GM23338 (cell line): Measurements from ENCODE around the gene GNB3. TPM values are rescaled to one million over a fixed set of nuclear protein-coding genes. Genes with fewer than 3 reads are reported as not detected.

ENCODE experiments used
- ATAC-seq: fragments of 200-7000 bp; cut with Tn5 transposase; 3 replicates; pipeline ENCODE4 v1.9.1; 2020
- DNase-seq: peaks from one replicate; pipeline ENCODE4 v3.0.0-alpha.2; 2015; ENCODE audit warnings: low spot score
- H2AFZ ChIP-seq: fragments of 200-600 bp; sonication (generic); 2 replicates; pipeline ENCODE4 v1.8.0; 2016; ENCODE audit warnings: antibody characterized with exemption, mild to moderate bottlenecking, moderate library complexity
- H3F3A ChIP-seq: fragments of 200-600 bp; sonication (generic); replicated peaks from 2 replicates; pipeline ENCODE4 v1.8.0; 2017; ENCODE audit warnings: antibody characterized with exemption, mixed run types, low read depth
- H3K27ac ChIP-seq: fragments of 200-600 bp; sonication (generic); 2 replicates; pipeline ENCODE4 v1.6.1; 2016; ENCODE audit warnings: low read depth
- H3K27me3 ChIP-seq: fragments of 200-600 bp; sonication (generic); 2 replicates; pipeline ENCODE4 v1.8.0; 2016; ENCODE audit warnings: mild to moderate bottlenecking, mixed run types, moderate library complexity; ENCODE audit not compliant: insufficient read depth
- H3K36me3 ChIP-seq: fragments of 200-600 bp; sonication (generic); 2 replicates; pipeline ENCODE4 v1.8.0; 2016; ENCODE audit warnings: mild to moderate bottlenecking; ENCODE audit not compliant: insufficient read depth
- H3K4me1 ChIP-seq: fragments of 200-600 bp; sonication (generic); 2 replicates; pipeline ENCODE4 v1.8.0; 2016; ENCODE audit warnings: mild to moderate bottlenecking, moderate library complexity; ENCODE audit not compliant: insufficient read depth
- H3K4me2 ChIP-seq: fragments of 200-600 bp; sonication (generic); 2 replicates; pipeline ENCODE4 v1.7.1; 2017; ENCODE audit warnings: mixed run types
- H3K4me3 ChIP-seq: fragments of 200-600 bp; sonication (generic); 2 replicates; pipeline ENCODE4 v1.6.1; 2016; ENCODE audit warnings: mixed run types
- H3K79me2 ChIP-seq: fragments of 200-600 bp; sonication (generic); replicated peaks from 2 replicates; pipeline ENCODE4 v1.8.0; 2017; ENCODE audit warnings: mild to moderate bottlenecking; ENCODE audit not compliant: insufficient read depth
- H3K9me2 ChIP-seq: fragments of 200-600 bp; sonication (generic); 2 replicates; pipeline ENCODE4 v1.8.0; 2017; ENCODE audit not compliant: insufficient read depth
- H4K20me1 ChIP-seq: fragments of 200-600 bp; sonication (generic); replicated peaks from 2 replicates; pipeline ENCODE4 v1.8.0; 2017; ENCODE audit warnings: mild to moderate bottlenecking; ENCODE audit not compliant: insufficient read depth
- H3K27ac Mint-ChIP-seq: 2 replicates; pipeline ENCODE4 v1.8.0; 2020; ENCODE audit warnings: inconsistent platforms, mild to moderate bottlenecking, moderate library complexity, mixed read lengths
- H3K27me3 Mint-ChIP-seq: 3 replicates; pipeline ENCODE4 v1.8.0; 2022; ENCODE audit warnings: low read depth, mild to moderate bottlenecking, moderate library complexity, mixed read lengths, inconsistent platforms; ENCODE audit not compliant: insufficient read depth, poor library complexity
- H3K36me3 Mint-ChIP-seq: 3 replicates; pipeline ENCODE4 v1.8.0; 2021; ENCODE audit warnings: low read depth, mild to moderate bottlenecking, inconsistent platforms, moderate library complexity, mixed read lengths
- H3K4me1 Mint-ChIP-seq: 3 replicates; pipeline ENCODE4 v1.8.0; 2020; ENCODE audit warnings: mild to moderate bottlenecking, inconsistent platforms, mixed read lengths
- H3K4me3 Mint-ChIP-seq: 3 replicates; pipeline ENCODE4 v1.8.0; 2021; ENCODE audit warnings: moderate library complexity, mild to moderate bottlenecking, inconsistent platforms, mixed read lengths
- H3K9me3 Mint-ChIP-seq: 3 replicates; pipeline ENCODE4 v1.8.0; 2020; ENCODE audit warnings: moderate library complexity, mild to moderate bottlenecking, inconsistent platforms, mixed read lengths
- CREB1 ChIP-seq: fragments of 250-450 bp; sonication (Bioruptor Pico); IDR thresholded peaks from 2 replicates; pipeline ENCODE4 v1.5.0; 2020; ENCODE audit warnings: low read depth, mild to moderate bottlenecking, moderate library complexity
- CTCF ChIP-seq, 2 experiments: fragments of 200-600 bp in 1 of 2; sonication (generic) in 1 of 2; conservative IDR thresholded peaks; 2 replicates each; pipeline versions ENCODE4 v1.5.1 to v1.6.1; 2016 to 2017; ENCODE audit warnings: antibody characterized with exemption in 2 of 2, low read depth in 2 of 2, mild to moderate bottlenecking in 2 of 2, moderate library complexity in 1 of 2
- EZH2 ChIP-seq: fragments of 200-600 bp; sonication (generic); IDR thresholded peaks from one replicate; pipeline ENCODE4 v1.8.0; 2017; ENCODE audit warnings: antibody characterized with exemption, mild to moderate bottlenecking, low read depth; ENCODE audit not compliant: unreplicated experiment
- EZH2phosphoT487 ChIP-seq: fragments of 200-600 bp; sonication (generic); IDR thresholded peaks from one replicate; pipeline ENCODE4 v1.8.1; 2018; ENCODE audit warnings: antibody characterized with exemption; ENCODE audit not compliant: unreplicated experiment
- JUNB ChIP-seq: IDR thresholded peaks from one replicate; pipeline ENCODE4 v1.6.1; 2016; ENCODE audit warnings: antibody characterized with exemption; ENCODE audit not compliant: unreplicated experiment
- NANOG ChIP-seq: IDR thresholded peaks from 2 replicates; pipeline ENCODE4 v1.6.1; 2016; ENCODE audit warnings: antibody characterized with exemption, borderline replicate concordance
- POLR2AphosphoS5 ChIP-seq: IDR thresholded peaks from 2 replicates; pipeline ENCODE4 v1.6.1; 2016; ENCODE audit warnings: antibody characterized with exemption, low read depth
- REST ChIP-seq: IDR thresholded peaks from one replicate; pipeline ENCODE4 v1.6.1; 2018; ENCODE audit warnings: antibody characterized with exemption; ENCODE audit not compliant: unreplicated experiment
- STAT1 ChIP-seq: IDR thresholded peaks from one replicate; pipeline ENCODE4 v1.6.1; 2016; ENCODE audit warnings: antibody characterized with exemption; ENCODE audit not compliant: unreplicated experiment
- ZNF114 ChIP-seq: fragments of 250-450 bp; sonication (Bioruptor Pico); IDR thresholded peaks from 2 replicates; pipeline ENCODE4 v1.5.0; 2020; ENCODE audit warnings: mild to moderate bottlenecking, moderate library complexity
- ZNF331 ChIP-seq: fragments of 250-450 bp; sonication (Bioruptor Pico); IDR thresholded peaks from 2 replicates; pipeline ENCODE4 v1.5.0; 2020; ENCODE audit warnings: low read depth, mild to moderate bottlenecking, moderate library complexity
- polyA plus RNA-seq: library from polyadenylated mRNA; unstranded; fragments of >200 nt; fragmentation: Nextera tagmentation; extraction: Ambion mirVana; gene quantifications from 2 replicates; pipeline ENCODE4 v1.2.1, GENCODE V29; 2016
- total RNA-seq: library from RNA; depleted of rRNA; stranded (reverse); fragments of >200 nt; shearing (Covaris generic); gene quantifications from 2 replicates; pipeline ENCODE4 v1.2.3, GENCODE V29; 2014
- TF ChIP-seq, protein P1 (sequence below): IDR thresholded peaks from 2 replicates; pipeline ENCODE4 v1.6.1; 2016; ENCODE audit warnings: antibody characterized with exemption

The GNB3 gene
- total and polyA plus RNA-seq, 2 experiments from 2014 or later, result 5.4 to 8.2 TPM

- no peak for TF ChIP-seq REST
These were observed 22.3 kb downstream of the GNB3 start (continued) for GRCh38 chr12:6863033-6863432.

DNA sequence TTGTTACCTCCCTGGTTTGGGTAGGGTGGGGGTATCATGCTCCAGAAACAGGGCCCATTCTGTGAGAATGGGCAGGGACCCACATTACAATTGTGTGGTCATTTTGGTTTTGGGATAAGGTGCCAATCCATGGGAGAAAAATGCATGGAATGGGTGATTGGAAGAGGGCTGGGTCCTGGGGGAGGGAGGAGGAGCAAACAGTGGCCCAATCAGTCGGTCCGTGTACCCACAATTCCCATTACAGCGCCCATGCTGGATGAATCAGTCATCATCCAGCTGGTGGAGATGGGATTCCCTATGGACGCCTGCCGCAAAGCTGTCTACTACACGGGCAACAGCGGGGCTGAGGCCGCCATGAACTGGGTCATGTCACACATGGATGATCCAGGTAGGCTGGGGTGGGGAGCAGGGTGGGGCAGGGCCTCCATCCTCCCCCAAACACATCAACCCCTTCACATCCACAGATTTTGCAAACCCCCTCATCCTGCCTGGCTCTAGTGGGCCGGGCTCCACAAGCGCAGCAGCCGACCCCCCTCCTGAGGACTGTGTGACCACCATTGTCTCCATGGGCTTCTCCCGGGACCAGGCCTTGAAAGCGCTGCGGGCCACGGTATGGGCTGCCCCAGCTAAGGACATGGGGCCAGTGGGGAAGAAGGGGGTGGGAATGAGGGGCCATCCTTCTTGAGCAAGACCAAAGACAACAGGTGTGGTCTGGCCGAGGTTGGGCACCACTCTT is 23.0 kb downstream of the GNB3 start:
- DNase-seq (no peak), ATAC-seq (no peak)
- H3F3A ChIP-seq, result peaks cover 23% of the 10 kb centered on the region
- H3K4me1 ChIP-seq, result peaks cover 22% of the 10 kb centered on the region
- H4K20me1 ChIP-seq, result peaks cover 4% of the 10 kb centered on the region
- no peak overlapping the region for H3K27ac Mint-ChIP-seq
- no peak overlapping the region for H2AFZ ChIP-seq
- no peak overlapping the region for H3K4me3 ChIP-seq
- H3K9me2 ChIP-seq, result no peaks in the 10 kb centered on the region
- H3K27me3 Mint-ChIP-seq, result peaks cover 22% of the 10 kb centered on the region
- peaks cover 76% of the 10 kb centered on the region for H3K36me3 Mint-ChIP-seq
- H3K9me3 Mint-ChIP-seq, result no peaks in the 10 kb centered on the region; the same call in 2 of the 3 replicates
- peaks cover 14% of the 10 kb centered on the region for H3K79me2 ChIP-seq
- H3K36me3 ChIP-seq, result peaks cover 8% of the 10 kb centered on the region
- no peak overlapping the region for H3K27ac ChIP-seq
- no peak overlapping the region for H3K4me2 ChIP-seq
- H3K4me1 Mint-ChIP-seq, result peaks cover 20% of the 10 kb centered on the region
- no peaks in the 10 kb centered on the region for H3K27me3 ChIP-seq
- peak overlapping the region; percentile 12; the same call in 1 of the 3 replicates for H3K4me3 Mint-ChIP-seq
- TF ChIP-seq STAT1, result no peak
- no peak for TF ChIP-seq REST
- no peak for TF ChIP-seq CTCF (conservative IDR thresholded peaks at IDR 0.05; ENCODE audit: low read depth in 2 of 2)
- no peak for TF ChIP-seq CREB1 (CRISPR knock-in tag)
- TF ChIP-seq POLR2AphosphoS5, result no peak
- TF ChIP-seq EZH2, result no peak
- no peak for TF ChIP-seq ZNF114 (CRISPR knock-in tag)
- no peak for TF ChIP-seq JUNB
- TF ChIP-seq EZH2phosphoT487, result no peak
- TF ChIP-seq NANOG, result no peak
- TF ChIP-seq, protein P1, sequence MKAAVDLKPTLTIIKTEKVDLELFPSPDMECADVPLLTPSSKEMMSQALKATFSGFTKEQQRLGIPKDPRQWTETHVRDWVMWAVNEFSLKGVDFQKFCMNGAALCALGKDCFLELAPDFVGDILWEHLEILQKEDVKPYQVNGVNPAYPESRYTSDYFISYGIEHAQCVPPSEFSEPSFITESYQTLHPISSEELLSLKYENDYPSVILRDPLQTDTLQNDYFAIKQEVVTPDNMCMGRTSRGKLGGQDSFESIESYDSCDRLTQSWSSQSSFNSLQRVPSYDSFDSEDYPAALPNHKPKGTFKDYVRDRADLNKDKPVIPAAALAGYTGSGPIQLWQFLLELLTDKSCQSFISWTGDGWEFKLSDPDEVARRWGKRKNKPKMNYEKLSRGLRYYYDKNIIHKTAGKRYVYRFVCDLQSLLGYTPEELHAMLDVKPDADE, result no peak
- TF ChIP-seq ZNF331 (CRISPR knock-in tag), result no peak
